Measurements from ENCODE around the gene PTPRG.

The PTPRG gene

DNA sequence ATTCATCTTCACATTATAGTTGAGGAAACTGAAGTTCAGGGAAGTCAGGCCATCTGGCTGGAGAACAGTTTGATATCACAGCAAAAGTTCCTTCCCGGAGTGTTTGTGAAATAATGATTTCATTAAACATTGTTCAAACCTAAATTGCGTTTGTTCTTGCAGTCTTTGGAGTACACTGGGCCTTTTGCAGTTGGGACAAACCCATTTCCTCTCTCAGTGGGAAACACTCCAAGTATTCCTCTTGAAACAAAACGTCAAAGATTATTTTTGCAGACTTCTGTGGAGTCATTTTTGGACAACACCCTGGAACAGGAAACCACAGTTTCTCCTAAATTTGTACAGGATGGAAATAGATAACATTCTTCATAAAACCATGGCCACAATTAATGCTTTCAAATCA lies 287.5 kb downstream of the PTPRG start:
- Histone ChIP-seq H3K4me1 (ENCODE audit: low read length) (no peaks in the 10 kb centered on the region), H2AFZ (ENCODE audit: low read depth, low read length) (no peak overlapping the region), H4K20me1 (ENCODE audit: insufficient read depth, low read length) (no peaks in the 10 kb centered on the region; the same call in 1 of the 2 replicates), H3K9ac (ENCODE audit: low read length) (no peak overlapping the region), H3K79me2 (ENCODE audit: low read length) (no peaks in the 10 kb centered on the region), H3K27me3 (ENCODE audit: low read depth, low read length) (no peaks in the 10 kb centered on the region), H3K4me3 (ENCODE audit: low read length) (no peak overlapping the region), H3K27ac (ENCODE audit: low read length) (no peak overlapping the region), H3K4me2 (ENCODE audit: low read length) (no peak overlapping the region), H3K36me3 (replicated peaks; ENCODE audit: low read depth, low read length) (no peaks in the 10 kb centered on the region), H3K9me3 (ENCODE audit: insufficient read depth, low read length) (no peaks in the 10 kb centered on the region)
- no peak for TF ChIP-seq CTCF (IDR thresholded peaks at IDR 0.05; ENCODE audit: low read depth, low read length)
- no peak for TF ChIP-seq EZH2phosphoT487 (IDR thresholded peaks at IDR 0.05; ENCODE audit: low read depth)

GRCh38 chr3:61853912-61854311 lies 292.5 kb downstream of the PTPRG start:
- no peak overlapping the region for H2AFZ ChIP-seq (ENCODE audit: low read depth, low read length)
- H3K4me1 ChIP-seq (ENCODE audit: low read length) = no peaks in the 10 kb centered on the region
- H3K27ac ChIP-seq (ENCODE audit: low read length) = no peak overlapping the region
- H3K36me3 ChIP-seq (replicated peaks; ENCODE audit: low read depth, low read length) = no peaks in the 10 kb centered on the region
- no peak overlapping the region for H3K4me2 ChIP-seq (ENCODE audit: low read length)
- H4K20me1 ChIP-seq (ENCODE audit: insufficient read depth, low read length) = peaks cover 4% of the 10 kb centered on the region
- no peaks in the 10 kb centered on the region for H3K9me3 ChIP-seq (ENCODE audit: insufficient read depth, low read length)
- H3K4me3 ChIP-seq (ENCODE audit: low read length) = no peak overlapping the region
- no peaks in the 10 kb centered on the region for H3K27me3 ChIP-seq (ENCODE audit: low read depth, low read length)
- H3K79me2 ChIP-seq (ENCODE audit: low read length) = no peaks in the 10 kb centered on the region
- H3K9ac ChIP-seq (ENCODE audit: low read length) = no peak overlapping the region
- TF ChIP-seq CTCF (IDR thresholded peaks at IDR 0.05; ENCODE audit: low read depth, low read length) (no peak), EZH2phosphoT487 (IDR thresholded peaks at IDR 0.05; ENCODE audit: low read depth) (no peak)

DNA sequence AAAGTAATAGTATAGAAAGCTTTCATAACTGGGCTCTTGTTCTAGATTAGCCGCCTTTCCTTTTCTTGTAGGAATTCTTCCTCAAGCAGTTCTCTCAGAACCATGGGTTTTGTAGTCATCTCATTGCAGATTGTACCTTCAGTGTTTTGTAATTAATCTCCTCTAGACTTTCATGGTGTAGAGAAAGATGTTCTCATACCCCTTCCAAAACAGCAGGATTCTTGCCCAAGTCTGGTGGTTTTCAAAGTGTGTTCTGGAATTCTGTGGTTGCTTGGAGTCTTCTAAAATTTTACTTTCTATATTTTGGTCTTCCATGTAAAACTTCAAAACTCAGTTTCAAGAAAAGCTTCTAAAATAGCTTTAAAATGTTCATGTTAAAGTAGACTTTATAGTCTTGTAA lies 293.8 kb downstream of the PTPRG start:
- Histone ChIP-seq H3K4me1 (ENCODE audit: low read length) (no peaks in the 10 kb centered on the region), H3K9ac (ENCODE audit: low read length) (no peak overlapping the region), H3K9me3 (ENCODE audit: insufficient read depth, low read length) (no peaks in the 10 kb centered on the region), H3K27me3 (ENCODE audit: low read depth, low read length) (no peaks in the 10 kb centered on the region), H4K20me1 (ENCODE audit: insufficient read depth, low read length) (peaks cover 4% of the 10 kb centered on the region), H3K36me3 (replicated peaks; ENCODE audit: low read depth, low read length) (no peaks in the 10 kb centered on the region), H3K27ac (ENCODE audit: low read length) (no peak overlapping the region), H3K4me2 (ENCODE audit: low read length) (no peak overlapping the region), H2AFZ (ENCODE audit: low read depth, low read length) (no peak overlapping the region), H3K4me3 (ENCODE audit: low read length) (no peak overlapping the region), H3K79me2 (ENCODE audit: low read length) (no peaks in the 10 kb centered on the region)
- no peak for TF ChIP-seq EZH2phosphoT487 (IDR thresholded peaks at IDR 0.05; ENCODE audit: low read depth)
- TF ChIP-seq CTCF (IDR thresholded peaks at IDR 0.05; ENCODE audit: low read depth, low read length) = no peak

GRCh38 chr3:61857297-61857696 lies 295.9 kb downstream of the PTPRG start:
- H3K9me3 ChIP-seq (ENCODE audit: insufficient read depth, low read length) = no peaks in the 10 kb centered on the region
- no peaks in the 10 kb centered on the region for H3K4me1 ChIP-seq (ENCODE audit: low read length)
- H3K27me3 ChIP-seq (ENCODE audit: low read depth, low read length) = no peaks in the 10 kb centered on the region
- peaks cover 4% of the 10 kb centered on the region for H4K20me1 ChIP-seq (ENCODE audit: insufficient read depth, low read length)
- H3K9ac ChIP-seq (ENCODE audit: low read length) = no peak overlapping the region
- H3K4me3 ChIP-seq (ENCODE audit: low read length) = no peak overlapping the region
- H3K79me2 ChIP-seq (ENCODE audit: low read length) = no peaks in the 10 kb centered on the region
- TF ChIP-seq EZH2phosphoT487 (IDR thresholded peaks at IDR 0.05; ENCODE audit: low read depth) (no peak), CTCF (IDR thresholded peaks at IDR 0.05; ENCODE audit: low read depth, low read length) (no peak)
- no peak overlapping the region for H3K4me2 ChIP-seq (ENCODE audit: low read length)
- no peak overlapping the region for H3K27ac ChIP-seq (ENCODE audit: low read length)
- H3K36me3 ChIP-seq (replicated peaks; ENCODE audit: low read depth, low read length) = no peaks in the 10 kb centered on the region
- H2AFZ ChIP-seq (ENCODE audit: low read depth, low read length) = no peak overlapping the region

Data from OCI-LY3 (cell line).